NCI-H2107 treated with DMSO at 0.1 percent for 48 hours (cell line): ENCODE results near the gene CNTNAP2.
A peak's percentile ranks its signal among the peaks of the same experiment; 100 is the strongest.
"Not testable (repeated sequence)": the region's sequence is repeated elsewhere in the genome, so short reads cannot be mapped to it uniquely, and the experiment has no call there.

ENCODE experiments used
- DNase-seq: peaks from one replicate; lab custom pipeline; 2025; ENCODE audit not compliant: unreplicated experiment; lab: John Stamatoyannopoulos, UW

Gene CNTNAP2

DNA sequence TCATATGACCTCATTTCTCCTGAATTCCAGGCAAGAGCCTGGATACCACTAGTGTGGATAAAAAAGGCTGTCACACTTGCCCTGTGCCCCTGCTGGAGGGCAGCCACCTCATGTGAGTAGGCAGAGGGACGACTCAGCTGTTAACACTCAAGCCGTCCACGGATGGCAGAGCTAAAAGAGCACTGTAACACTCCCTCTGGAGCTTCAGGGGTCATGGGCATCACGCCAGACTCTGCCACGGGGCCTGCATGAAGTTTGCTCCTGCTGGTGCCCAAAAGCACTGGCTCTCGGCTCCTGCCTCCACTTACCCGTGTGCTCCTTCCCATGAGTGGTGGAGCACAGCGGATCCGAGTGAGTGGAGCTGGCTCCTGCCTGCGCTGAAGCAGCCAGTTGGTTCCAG is 1554.2 kb downstream of the CNTNAP2 start:
- no peak for DNase-seq

DNA sequence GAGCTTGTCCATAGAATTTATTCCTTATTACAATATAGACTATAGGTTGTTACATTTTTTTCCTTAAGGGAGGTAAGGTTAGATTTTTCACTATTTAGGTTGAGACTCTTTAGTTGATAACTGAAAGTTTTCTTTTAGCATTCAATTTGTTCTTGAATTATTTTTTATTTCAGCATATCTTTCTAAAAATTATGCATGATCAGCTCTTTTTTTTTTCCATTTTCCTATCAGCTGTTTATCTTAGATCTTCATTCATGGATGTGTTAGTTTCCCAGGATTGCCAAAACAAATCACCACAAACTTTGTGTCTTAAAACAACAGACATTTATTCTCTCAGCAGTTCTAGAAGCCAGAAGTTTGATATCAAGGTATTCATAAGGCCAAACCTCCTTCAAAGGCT is 1558.1 kb downstream of the CNTNAP2 start:
- no peak for DNase-seq

- no peak for DNase-seq
Observed at GRCh38 chr7:147678943-147679342, 1562.3 kb downstream of the CNTNAP2 start.

- DNase-seq: no peak
Observed at GRCh38 chr7:147681530-147681929, 1564.9 kb downstream of the CNTNAP2 start.

- DNase-seq: no peak
Observed at GRCh38 chr7:147700702-147701101, 1584.1 kb downstream of the CNTNAP2 start.

DNA sequence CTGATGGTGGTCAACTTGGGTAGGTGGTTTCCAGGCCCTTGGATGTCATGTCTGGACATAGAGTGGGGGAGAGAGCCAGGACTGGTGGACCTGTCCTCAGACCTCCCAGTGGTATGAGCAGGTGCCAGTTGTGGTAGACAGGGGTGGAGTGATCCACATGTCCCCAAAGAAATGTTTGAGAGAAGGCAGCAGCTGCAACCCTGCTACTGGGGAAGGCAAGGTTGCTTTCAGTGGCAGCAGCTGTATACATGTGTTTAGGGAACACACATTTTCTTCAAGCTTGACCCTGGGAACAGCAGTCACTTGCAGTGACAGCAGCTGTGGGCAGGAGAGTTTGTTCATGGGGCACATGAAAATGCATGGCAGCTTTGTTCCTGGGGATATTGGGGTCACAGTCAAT is 1591.3 kb downstream of the CNTNAP2 start:
- no peak for DNase-seq

- no peak for DNase-seq
Observed at GRCh38 chr7:147708871-147709270, 1592.3 kb downstream of the CNTNAP2 start.

- no peak for DNase-seq
Observed at GRCh38 chr7:147711447-147711846, 1594.8 kb downstream of the CNTNAP2 start.

DNA sequence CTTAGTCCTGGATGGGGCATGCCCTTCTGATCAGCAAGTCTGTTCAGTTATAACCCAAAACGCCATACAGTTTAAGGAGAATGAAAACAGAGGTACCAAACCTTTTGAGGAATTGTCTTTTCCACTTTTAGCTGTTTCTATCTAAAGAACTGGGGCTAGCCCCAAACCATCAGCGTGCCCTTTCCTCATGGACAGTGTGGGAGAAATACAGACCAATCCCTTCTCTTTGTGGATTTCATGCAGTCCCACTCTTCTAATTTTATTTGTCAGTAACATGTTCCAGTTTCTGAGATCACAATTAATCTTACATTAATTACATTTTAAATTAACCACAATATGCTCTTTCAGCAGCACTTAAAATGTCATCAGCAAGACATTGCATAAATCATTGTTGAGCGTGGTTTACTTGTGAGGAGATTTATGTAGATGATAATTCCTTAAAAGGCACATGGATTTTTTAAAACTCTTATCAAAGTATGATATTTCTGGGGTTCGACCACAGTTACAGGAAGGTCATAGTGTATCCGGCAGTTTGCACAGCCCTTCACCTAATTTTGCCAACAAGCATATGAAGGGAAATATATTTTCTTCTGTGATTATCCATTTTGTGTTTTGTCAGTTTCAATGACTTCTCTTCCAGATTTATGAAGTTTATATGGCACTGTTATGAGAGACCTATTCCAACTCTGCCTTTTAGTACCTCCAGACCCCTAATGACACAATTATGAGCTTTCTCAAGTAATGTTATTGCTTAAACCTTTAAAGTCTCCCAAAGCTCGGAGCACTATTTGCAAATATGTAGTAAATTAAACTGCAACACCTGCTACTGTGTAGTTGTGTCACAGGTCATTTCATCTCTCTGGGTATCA is 1605.6 kb downstream of the CNTNAP2 start:
- DNase-seq: no peak

DNA sequence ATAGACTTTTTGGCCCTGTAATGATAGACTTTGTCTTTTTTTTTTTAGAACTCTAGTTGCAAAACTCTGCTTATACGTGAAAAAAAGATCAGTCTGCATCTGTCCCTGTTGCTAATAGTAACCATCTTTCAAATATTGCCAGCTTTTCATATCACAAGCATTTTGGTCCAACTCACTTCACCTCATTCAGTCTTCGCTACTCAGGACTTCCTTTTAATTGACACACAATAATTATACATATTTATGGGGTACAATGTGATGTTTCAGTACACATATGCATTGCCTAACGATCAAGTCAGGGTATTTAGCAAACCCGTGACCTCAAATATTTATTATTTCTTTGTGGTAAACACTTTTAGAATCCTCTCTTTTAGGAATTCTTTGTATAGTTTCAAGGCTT is 1606.9 kb downstream of the CNTNAP2 start:
- DNase-seq: no peak

- no peak for DNase-seq
Observed at GRCh38 chr7:147731311-147731710, 1614.7 kb downstream of the CNTNAP2 start.

DNA sequence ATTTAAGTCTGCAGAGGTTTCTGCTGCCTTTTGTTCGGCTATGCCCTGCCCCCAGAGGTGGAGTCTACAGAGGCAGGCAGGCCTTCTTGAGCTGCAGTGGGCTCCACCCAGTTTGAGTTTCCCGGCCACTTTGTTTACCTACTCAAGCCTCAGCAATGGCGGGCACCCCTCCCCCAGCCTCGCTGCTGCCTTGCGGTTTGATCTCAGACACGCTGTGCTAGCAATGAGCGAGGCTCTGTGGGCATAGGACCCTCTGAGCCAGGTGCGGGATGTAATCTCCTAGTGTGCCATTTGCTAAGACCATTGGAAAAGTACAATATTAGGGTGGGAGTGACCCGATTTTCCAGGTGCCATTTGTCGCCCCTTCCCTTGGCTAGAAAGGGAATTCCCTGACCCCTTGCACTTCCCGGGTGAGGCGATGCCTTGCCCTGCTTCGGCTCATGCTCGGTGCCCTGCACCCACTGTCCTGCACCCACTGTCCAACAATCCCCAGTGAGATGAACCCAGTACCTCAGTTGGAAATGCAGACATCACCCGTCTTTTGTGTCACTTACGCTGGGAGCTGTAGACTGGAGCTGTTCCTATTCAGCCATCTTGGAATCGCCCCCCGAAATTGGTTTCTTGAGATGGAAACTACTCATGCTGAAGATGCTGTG is 1621.1 kb downstream of the CNTNAP2 start:
- not testable (repeated sequence) for DNase-seq

DNA sequence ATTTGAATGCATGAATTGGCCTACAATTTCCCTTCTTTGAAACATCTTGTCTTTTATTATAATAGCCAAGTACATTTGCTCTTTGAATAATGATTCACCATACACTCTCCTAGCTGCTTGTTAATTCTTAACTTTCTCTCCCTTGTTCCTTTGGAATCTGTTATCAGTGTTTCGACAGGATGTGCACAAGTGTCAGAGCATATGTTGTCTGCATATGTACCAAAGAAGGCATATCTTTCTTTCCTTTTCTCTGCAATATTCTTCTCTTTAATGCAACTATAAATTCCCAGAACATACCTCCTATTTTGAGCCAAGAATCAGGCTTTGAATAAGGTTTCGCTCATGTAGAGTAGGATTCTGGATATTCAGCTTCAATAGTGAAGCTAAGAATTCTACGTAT is 1625.7 kb downstream of the CNTNAP2 start:
- no peak for DNase-seq

GRCh38 chr7:147756300-147756699 is 1639.7 kb downstream of the CNTNAP2 start:
- DNase-seq: peak; percentile 5

DNA sequence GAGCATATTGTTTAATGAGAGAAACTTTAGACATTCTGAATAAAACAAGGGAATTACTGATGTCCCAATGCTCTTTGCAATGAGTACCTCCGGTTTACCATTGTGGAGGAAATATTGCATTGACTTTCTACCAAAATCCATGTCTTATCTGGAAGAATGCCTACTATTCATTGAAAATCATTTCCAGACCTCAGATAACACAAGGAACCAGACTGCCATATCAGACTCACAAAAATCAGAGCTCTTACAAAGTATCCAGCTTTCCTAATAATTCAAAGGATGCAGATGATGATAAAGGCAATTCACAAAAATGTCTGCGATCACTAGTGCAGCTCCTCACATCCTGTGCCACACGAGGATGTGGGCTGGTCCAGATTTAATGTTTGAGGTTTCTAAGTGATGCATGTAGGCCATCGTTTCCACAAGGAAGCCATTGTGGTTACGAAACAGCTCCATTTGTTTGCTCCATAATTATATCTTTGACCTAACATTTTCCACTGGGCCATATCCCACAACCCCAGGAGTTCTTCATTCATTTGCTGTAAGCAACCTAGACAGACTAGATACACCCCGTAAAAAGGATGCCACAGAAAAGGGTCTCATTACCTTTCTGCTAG is 1642.8 kb downstream of the CNTNAP2 start:
- DNase-seq: no peak

DNA sequence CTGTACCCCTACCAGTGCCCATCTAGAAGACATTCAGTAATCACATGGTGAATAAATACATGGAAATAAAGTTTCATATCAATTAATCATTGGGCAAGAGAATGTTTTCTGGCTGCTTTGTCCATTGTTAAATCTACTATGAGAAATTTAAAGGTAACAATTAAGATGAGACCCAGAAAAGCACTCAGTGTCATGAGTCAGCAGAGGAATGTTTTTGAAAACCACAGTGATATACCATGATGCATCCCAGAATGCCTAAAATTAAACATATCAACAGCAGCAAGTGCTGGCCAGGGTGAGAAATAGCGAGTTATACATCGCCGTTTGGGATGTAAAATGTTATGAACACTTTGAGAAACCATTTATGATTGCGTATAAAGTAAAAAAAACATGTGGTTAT is 1648.7 kb downstream of the CNTNAP2 start:
- no peak for DNase-seq

GRCh38 chr7:147771344-147771743 is 1654.7 kb downstream of the CNTNAP2 start:
- no peak for DNase-seq

DNA sequence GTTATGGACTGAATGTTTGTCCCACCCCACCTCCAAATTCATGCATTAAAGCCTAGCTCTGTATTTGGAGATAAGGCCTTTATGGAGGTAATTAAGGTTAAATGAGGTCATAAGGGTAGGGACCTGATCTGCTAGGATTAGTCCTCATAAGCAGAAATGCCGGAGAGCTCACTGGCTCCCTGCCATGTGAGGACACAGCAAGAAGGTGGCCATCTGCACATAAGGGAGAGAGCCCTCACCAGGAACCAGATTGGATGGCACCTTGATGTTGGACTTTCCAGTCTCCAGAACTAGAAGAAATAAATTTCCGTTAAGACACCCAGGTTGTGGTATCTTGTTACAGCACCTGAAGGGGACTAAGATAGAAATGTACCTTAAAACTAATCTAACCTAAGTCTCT is 1657.9 kb downstream of the CNTNAP2 start:
- no peak for DNase-seq

DNA sequence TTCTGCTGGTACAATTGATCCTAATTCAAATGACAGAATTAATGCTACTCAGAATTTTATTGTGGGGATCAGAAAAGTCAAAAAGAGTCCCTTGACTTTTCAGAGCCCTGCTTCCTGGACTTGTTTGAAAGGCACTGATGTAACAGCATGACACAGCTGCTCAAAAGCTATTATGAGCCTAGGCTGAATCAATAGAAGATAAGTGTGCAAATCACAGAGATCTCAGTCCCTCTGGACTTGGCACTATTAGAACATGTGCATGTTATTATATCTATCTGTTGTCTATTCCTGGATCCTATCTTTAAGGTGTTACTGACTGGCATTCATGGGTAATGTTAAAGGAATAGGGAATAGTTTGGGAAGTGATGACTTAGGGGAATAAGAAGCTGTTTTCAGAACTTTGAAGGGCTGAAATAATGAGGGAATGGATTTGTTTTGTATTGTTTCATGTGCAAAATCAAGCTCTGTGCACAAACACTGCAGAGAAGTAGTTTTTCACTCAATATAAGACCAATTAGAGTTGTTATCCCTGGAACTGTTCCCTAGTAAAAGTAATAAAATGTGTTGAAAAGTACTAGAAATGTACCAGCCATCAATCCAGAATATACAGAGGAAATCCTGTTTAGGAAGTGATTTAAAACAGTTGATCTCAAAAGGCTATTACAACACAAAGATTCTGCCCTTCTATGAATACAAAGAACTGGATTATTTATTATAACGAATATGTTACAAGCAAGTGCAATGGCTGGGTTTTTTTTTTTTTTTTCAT is 1659.1 kb downstream of the CNTNAP2 start:
- DNase-seq: peak; percentile 46

- DNase-seq: no peak
Observed at GRCh38 chr7:147777309-147777708, 1660.7 kb downstream of the CNTNAP2 start.

DNA sequence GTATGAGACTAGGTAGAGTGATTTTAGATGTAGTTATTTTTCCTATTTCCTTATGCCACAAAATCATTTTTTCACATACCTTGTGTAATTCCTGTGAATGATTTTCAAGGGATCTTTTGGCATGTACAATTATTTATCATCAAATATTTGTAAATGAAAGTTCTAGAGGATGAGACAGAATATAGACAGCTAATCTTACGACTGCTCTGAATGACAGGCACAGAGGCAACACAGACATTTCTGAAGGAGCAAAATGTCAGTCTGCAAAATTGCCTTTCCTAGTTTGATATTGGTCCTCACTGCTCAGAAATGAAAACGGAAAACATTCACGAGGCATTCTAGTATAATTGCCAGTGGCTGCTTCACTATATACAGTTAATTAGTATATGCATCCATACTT is 1663.3 kb downstream of the CNTNAP2 start:
- DNase-seq: no peak
